Vagina (tissue), 2 donors: Measurements from ENCODE around the gene CLSTN1.

ENCODE experiments used
- CTCF ChIP-seq, 3 experiments: fragments of 450-650 bp in 2 of 3; fragments of 200-600 bp in 1 of 3; sonication (generic) in 1 of 3; IDR thresholded peaks; one replicate each; pipeline ENCODE4 v1.5.1; 2017 to 2019; ENCODE audit warnings: antibody characterized with exemption in 3 of 3, mild to moderate bottlenecking in 2 of 3, moderate library complexity in 2 of 3
- POLR2A ChIP-seq, 2 donors: fragments of 450-650 bp; IDR thresholded peaks; one replicate each; pipeline ENCODE4 v1.6.1; 2017; ENCODE audit warnings: antibody characterized with exemption in 2 of 2, mild to moderate bottlenecking in 2 of 2, moderate library complexity in 2 of 2
- POLR2AphosphoS5 ChIP-seq, 2 donors: sonication (generic); formaldehyde crosslinking; IDR thresholded peaks; one replicate each; pipeline ENCODE4 v1.9.0; 2017; ENCODE audit warnings: antibody characterized with exemption in 2 of 2, mild to moderate bottlenecking in 2 of 2, low read depth in 1 of 2; ENCODE audit not compliant: insufficient read depth in 1 of 2

GRCh38 chr1:9844106-9844505 is 20.3 kb upstream of the CLSTN1 start:
- TF ChIP-seq POLR2A (IDR thresholded peaks at IDR 0.05) = no peak
- no peak for TF ChIP-seq CTCF (IDR thresholded peaks at IDR 0.05)
- TF ChIP-seq POLR2AphosphoS5 (IDR thresholded peaks at IDR 0.05; ENCODE audit: insufficient read depth in 1 of 2, low read depth in 1 of 2) = no peak
